ENCODE results near the gene CMC2. TPM values are rescaled to one million over a fixed set of nuclear protein-coding genes. Genes with fewer than 3 reads are reported as not detected.

The CMC2 gene
- total and polyA plus RNA-seq, 2 of the 8 experiments (the other 6 are each of a cell fraction or from before 2014, with no cell fraction given): 66.6 to 116 TPM

GRCh38 chr16:81000873-81001272 lies 5.8 kb downstream of the CMC2 start (continued):
- TF ChIP-seq, protein P1, sequence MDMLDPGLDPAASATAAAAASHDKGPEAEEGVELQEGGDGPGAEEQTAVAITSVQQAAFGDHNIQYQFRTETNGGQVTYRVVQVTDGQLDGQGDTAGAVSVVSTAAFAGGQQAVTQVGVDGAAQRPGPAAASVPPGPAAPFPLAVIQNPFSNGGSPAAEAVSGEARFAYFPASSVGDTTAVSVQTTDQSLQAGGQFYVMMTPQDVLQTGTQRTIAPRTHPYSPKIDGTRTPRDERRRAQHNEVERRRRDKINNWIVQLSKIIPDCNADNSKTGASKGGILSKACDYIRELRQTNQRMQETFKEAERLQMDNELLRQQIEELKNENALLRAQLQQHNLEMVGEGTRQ (IDR thresholded peaks at IDR 0.05; ENCODE audit: low read length): no peak
- TF ChIP-seq NRF1 (IDR thresholded peaks at IDR 0.05; ENCODE audit: low read depth, low read length): no peak
